ENCODE measurements around the gene ENOSF1. TPM values are rescaled to one million over a fixed set of nuclear protein-coding genes. Genes with fewer than 3 reads are reported as not detected.

ENOSF1 gene
- total and polyA plus RNA-seq, 2 of the 4 experiments (the other 2 are of a cell fraction): 12.2 to 12.6 TPM

DNA sequence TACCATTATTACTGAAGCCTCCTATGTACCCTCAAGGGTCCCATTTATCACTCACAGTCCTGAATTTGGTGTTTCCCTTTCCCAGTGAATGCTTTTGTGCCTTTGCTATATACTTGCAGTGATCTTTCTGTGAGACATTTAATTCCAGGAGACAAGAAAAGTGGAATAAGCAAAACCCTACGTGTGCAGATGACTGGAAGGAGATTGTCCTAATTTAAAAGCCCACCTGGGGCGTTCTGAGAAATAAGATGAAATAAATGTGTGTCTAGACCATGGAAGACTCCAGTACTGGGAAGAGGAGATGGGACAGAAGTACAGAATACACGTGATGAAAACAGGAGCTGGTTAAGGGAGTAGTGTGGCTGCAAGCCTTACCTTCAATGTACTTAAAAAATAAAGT is 35.7 kb downstream of the ENOSF1 start:
- no peak overlapping the region for H3K4me2 ChIP-seq (ENCODE audit: low read depth, low read length)
- H3K9me1 ChIP-seq (ENCODE audit: insufficient read depth, low read length): no peaks in the 10 kb centered on the region
- H3K27me3 ChIP-seq (ENCODE audit: control insufficient read depth, insufficient read depth, low read length): no peaks in the 10 kb centered on the region
- H4K8ac ChIP-seq (ENCODE audit: low read depth in 2 of 2, low read length in 2 of 2): no peak overlapping the region
- ATAC-seq (ENCODE audit: low read depth) (no peak), DNase-seq (no peak)
- WGBS, 2 experiments (ENCODE audit: extremely low coverage in 2 of 2, insufficient read length in 1 of 2): 100% methylated on average over 1 of the region's 3 CpGs; no CpG with 5 or more reads in 1 of the 2 experiments
- H2BK15ac ChIP-seq (ENCODE audit: low read depth, low read length): no peak overlapping the region
- H3K4me3 ChIP-seq (ENCODE audit: insufficient read depth, low read depth, low read length): no peak overlapping the region
- intact Hi-C loops (cut with micrococcal nuclease): no loop called here
- H3K9me3 ChIP-seq (ENCODE audit: control insufficient read depth, insufficient read depth, low read length): no peaks in the 10 kb centered on the region
- H2AK5ac ChIP-seq (ENCODE audit: low read depth, low read length): no peak overlapping the region
- H3K18ac ChIP-seq (ENCODE audit: low read depth, low read length): no peak overlapping the region
- no TSS peak for BruUV-seq (replicated peaks)
- H2AK9ac ChIP-seq (replicated peaks; ENCODE audit: low read depth, low read length, poor library complexity): no peak overlapping the region
- CTCF ChIA-PET: no interaction called here
- H2BK120ac ChIP-seq (ENCODE audit: low read depth, low read length): no peak overlapping the region
- no peaks in the 10 kb centered on the region for H3K79me1 ChIP-seq (ENCODE audit: low read depth in 1 of 2, low read length in 2 of 2)
- in situ Hi-C loops (cut with MboI; ENCODE audit: low sequenced_read_pairs): no loop called here
- dilution Hi-C loops (cut with HindIII; ENCODE audit: low sequenced_read_pairs, unreplicated experiment): no loop called here
- no peak overlapping the region for H2AFZ ChIP-seq (replicated peaks; ENCODE audit: low read length, poor library complexity)
- H4K20me1 ChIP-seq (ENCODE audit: insufficient read depth, low read length): no peaks in the 10 kb centered on the region
- no peak overlapping the region for H3K27ac ChIP-seq (ENCODE audit: insufficient read depth, low read length)
- no peaks in the 10 kb centered on the region for H3K4me1 ChIP-seq (ENCODE audit: control insufficient read depth, insufficient read depth, low read length)
- H3K56ac ChIP-seq (ENCODE audit: extremely low read depth, insufficient read depth, low read length): no peak overlapping the region
- TF ChIP-seq POLR2A (IDR thresholded peaks at IDR 0.05; ENCODE audit: low read depth, low read length) (no peak), MXI1 (IDR thresholded peaks at IDR 0.05; ENCODE audit: borderline replicate concordance, low read depth, low read length) (no peak), CHD1 (IDR thresholded peaks at IDR 0.05; ENCODE audit: low read depth, low read length) (no peak), MAZ (IDR thresholded peaks at IDR 0.05; ENCODE audit: borderline replicate concordance, low read depth, low read length) (no peak), SMC3 (IDR thresholded peaks at IDR 0.05; ENCODE audit: low read depth, low read length) (no peak), RCOR1 (IDR thresholded peaks at IDR 0.05; ENCODE audit: insufficient replicate concordance, low read length) (no peak), CEBPB (IDR thresholded peaks at IDR 0.05; ENCODE audit: low read depth, low read length) (no peak), NFE2L2 (IDR thresholded peaks at IDR 0.05; ENCODE audit: low read depth, low read length) (no peak), RAD21 (IDR thresholded peaks at IDR 0.05; ENCODE audit: low read length) (no peak)
- TF ChIP-seq, protein P1, sequence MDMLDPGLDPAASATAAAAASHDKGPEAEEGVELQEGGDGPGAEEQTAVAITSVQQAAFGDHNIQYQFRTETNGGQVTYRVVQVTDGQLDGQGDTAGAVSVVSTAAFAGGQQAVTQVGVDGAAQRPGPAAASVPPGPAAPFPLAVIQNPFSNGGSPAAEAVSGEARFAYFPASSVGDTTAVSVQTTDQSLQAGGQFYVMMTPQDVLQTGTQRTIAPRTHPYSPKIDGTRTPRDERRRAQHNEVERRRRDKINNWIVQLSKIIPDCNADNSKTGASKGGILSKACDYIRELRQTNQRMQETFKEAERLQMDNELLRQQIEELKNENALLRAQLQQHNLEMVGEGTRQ (IDR thresholded peaks at IDR 0.05; ENCODE audit: low read depth, low read length): no peak
- TF ChIP-seq, protein P2, sequence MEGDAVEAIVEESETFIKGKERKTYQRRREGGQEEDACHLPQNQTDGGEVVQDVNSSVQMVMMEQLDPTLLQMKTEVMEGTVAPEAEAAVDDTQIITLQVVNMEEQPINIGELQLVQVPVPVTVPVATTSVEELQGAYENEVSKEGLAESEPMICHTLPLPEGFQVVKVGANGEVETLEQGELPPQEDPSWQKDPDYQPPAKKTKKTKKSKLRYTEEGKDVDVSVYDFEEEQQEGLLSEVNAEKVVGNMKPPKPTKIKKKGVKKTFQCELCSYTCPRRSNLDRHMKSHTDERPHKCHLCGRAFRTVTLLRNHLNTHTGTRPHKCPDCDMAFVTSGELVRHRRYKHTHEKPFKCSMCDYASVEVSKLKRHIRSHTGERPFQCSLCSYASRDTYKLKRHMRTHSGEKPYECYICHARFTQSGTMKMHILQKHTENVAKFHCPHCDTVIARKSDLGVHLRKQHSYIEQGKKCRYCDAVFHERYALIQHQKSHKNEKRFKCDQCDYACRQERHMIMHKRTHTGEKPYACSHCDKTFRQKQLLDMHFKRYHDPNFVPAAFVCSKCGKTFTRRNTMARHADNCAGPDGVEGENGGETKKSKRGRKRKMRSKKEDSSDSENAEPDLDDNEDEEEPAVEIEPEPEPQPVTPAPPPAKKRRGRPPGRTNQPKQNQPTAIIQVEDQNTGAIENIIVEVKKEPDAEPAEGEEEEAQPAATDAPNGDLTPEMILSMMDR (conservative IDR thresholded peaks at IDR 0.05; ENCODE audit: low read depth, low read length): no peak
- H3K9ac ChIP-seq (ENCODE audit: low read depth, low read length): no peak overlapping the region
- no peak overlapping the region for H4K5ac ChIP-seq (ENCODE audit: low read depth, low read length)
- no peak overlapping the region for H3K4ac ChIP-seq (ENCODE audit: low read depth, low read length)
- H3K36me3 ChIP-seq (ENCODE audit: control insufficient read depth, insufficient read depth, low read length): peaks cover 26% of the 10 kb centered on the region
- no peak overlapping the region for H2BK5ac ChIP-seq (ENCODE audit: low read depth, low read length, poor library complexity, severe bottlenecking)
- H3K23ac ChIP-seq (ENCODE audit: low read depth, low read length): no peak overlapping the region
- H2BK20ac ChIP-seq (ENCODE audit: low read depth, low read length): no peak overlapping the region
- H4K91ac ChIP-seq (ENCODE audit: insufficient read depth, low read depth, low read length): no peak overlapping the region
- POLR2A ChIA-PET (ENCODE audit: unreplicated experiment): no interaction called here
- no peak overlapping the region for H3K14ac ChIP-seq (replicated peaks; ENCODE audit: low read depth, low read length)
